Thoracic aorta (tissue), 2 donors: ENCODE measurements around the gene DUT. TPM values are rescaled to one million over a fixed set of nuclear protein-coding genes. Genes with fewer than 3 reads are reported as not detected.
A peak's percentile ranks its signal among the peaks of the same experiment; 100 is the strongest.

Source experiments
- ATAC-seq: fragments of 150-250 bp; one replicate; pipeline ENCODE4 v1.8.0; 2017; ENCODE audit warnings: low read depth; ENCODE audit not compliant: insufficient number of reproducible peaks, low FRiP score
- DNase-seq: peaks from one replicate; pipeline ENCODE4 v3.0.0-alpha.2; 2020; ENCODE audit warnings: low spot score
- H3K27ac ChIP-seq, 2 donors: fragments of 200-600 bp; sonication (generic); 1 replicate in 1 of 2; 2 replicates in 1 of 2; pipeline ENCODE4 v1.5.1; 2016; ENCODE audit warnings: mild to moderate bottlenecking in 2 of 2, moderate library complexity in 2 of 2
- H3K27me3 ChIP-seq: fragments of 200-600 bp; sonication (generic); replicated peaks from 2 replicates; pipeline ENCODE4 v1.6.0; 2016; ENCODE audit warnings: mild to moderate bottlenecking; ENCODE audit not compliant: insufficient read depth
- H3K36me3 ChIP-seq: fragments of 200-600 bp; sonication (generic); one replicate; pipeline ENCODE4 v1.5.1; 2016
- H3K4me1 ChIP-seq, 2 donors: fragments of 200-600 bp; sonication (generic); 1 replicate in 1 of 2; 2 replicates in 1 of 2; pipeline versions ENCODE4 v1.5.1 to v1.6.0; 2016; ENCODE audit warnings: low read depth in 2 of 2, mild to moderate bottlenecking in 1 of 2; ENCODE audit not compliant: control insufficient read depth in 1 of 2
- H3K4me3 ChIP-seq: fragments of 200-600 bp; sonication (generic); 2 replicates; pipeline ENCODE4 v1.5.1; 2016; ENCODE audit warnings: mild to moderate bottlenecking
- H3K9me3 ChIP-seq: fragments of 200-600 bp; sonication (generic); 2 replicates; pipeline ENCODE4 v1.5.1; 2016
- CTCF ChIP-seq: fragments of 200-600 bp; sonication (generic); IDR thresholded peaks from one replicate; pipeline ENCODE4 v1.5.1; 2019; ENCODE audit warnings: antibody characterized with exemption
- total RNA-seq, 2 donors: library from RNA; depleted of rRNA; stranded (reverse); fragments of >200 nt; gene quantifications; one replicate each; pipeline versions ENCODE4 v1.1.0 to v1.2.3, GENCODE V29; 2016

The DUT gene
- total RNA-seq, 2 donors from 2014 or later: 50.7 to 106 TPM

GRCh38 chr15:48388910-48389309 lies 57.7 kb downstream of the DUT start:
- Histone ChIP-seq H3K4me3 (no peak overlapping the region), H3K27ac (peak overlapping the region; percentile 6 to 31), H3K4me1 (peaks cover 33 to 70% of the 10 kb centered on the region in 2 donors), H3K27me3 (no peaks in the 10 kb centered on the region), H3K9me3 (no peaks in the 10 kb centered on the region), H3K36me3 (no peaks in the 10 kb centered on the region)
- no peak for TF ChIP-seq CTCF
- DNase-seq (no peak), ATAC-seq (no peak)

- TF ChIP-seq CTCF: no peak
- ATAC-seq (no peak), DNase-seq (no peak)
- Histone ChIP-seq H3K4me3 (no peak overlapping the region), H3K27me3 (no peaks in the 10 kb centered on the region), H3K4me1 (peaks cover 33 to 78% of the 10 kb centered on the region in 2 donors), H3K27ac (peak overlapping the region in 1 of 2 donors; percentile 6), H3K9me3 (no peaks in the 10 kb centered on the region), H3K36me3 (no peaks in the 10 kb centered on the region)
Observed at GRCh38 chr15:48389691-48390143, 58.5 kb downstream of the DUT start.

DNA sequence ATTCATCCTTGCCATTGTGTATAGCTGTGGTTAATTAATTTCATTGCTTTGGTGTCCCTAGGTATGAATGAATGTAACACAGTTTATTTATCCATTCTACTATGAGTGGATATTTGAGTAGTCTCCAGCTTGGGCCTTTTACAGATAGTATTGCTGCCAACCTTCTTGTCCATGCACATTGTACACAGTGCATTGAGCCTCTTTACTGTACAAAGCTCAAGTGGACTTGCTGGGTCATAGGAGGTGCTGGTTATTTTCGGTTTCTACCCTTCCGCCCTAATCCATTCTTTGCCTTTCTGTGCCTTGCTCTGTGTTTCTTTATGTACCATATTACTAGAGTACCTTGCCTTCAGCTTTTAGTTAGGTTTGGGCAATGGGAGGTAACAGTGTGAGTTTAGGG lies 60.7 kb downstream of the DUT start:
- no peak for ATAC-seq
- no peak for TF ChIP-seq CTCF
- Histone ChIP-seq H3K4me3 (no peak overlapping the region), H3K27me3 (no peaks in the 10 kb centered on the region), H3K4me1 (peaks cover 39 to 85% of the 10 kb centered on the region in 2 donors), H3K9me3 (no peaks in the 10 kb centered on the region), H3K36me3 (no peaks in the 10 kb centered on the region), H3K27ac (peak overlapping the region; percentile 67 to 80)
- no peak for DNase-seq

DNA sequence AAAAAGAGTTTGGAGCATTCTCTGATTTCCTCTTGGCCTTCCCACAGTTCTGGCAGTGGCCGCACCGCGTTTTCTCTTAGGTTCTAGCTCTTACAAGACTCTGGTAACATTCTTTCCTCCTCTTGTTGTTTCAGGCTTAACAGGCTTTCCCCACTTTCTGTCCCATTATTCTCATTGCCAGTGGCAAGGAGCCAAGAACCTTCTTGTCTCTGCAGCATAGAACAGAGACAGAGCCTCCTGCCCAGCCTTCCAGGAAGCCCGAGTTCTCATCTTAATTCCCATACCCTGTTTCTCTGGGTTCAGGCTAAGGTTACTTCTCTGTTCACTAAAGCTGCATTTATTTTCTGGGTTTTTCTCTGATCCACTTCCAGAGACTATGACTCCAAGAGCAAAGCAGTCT lies 61.1 kb downstream of the DUT start:
- Histone ChIP-seq H3K4me1 (peaks cover 39 to 85% of the 10 kb centered on the region in 2 donors), H3K4me3 (no peak overlapping the region), H3K36me3 (no peaks in the 10 kb centered on the region), H3K9me3 (no peaks in the 10 kb centered on the region), H3K27me3 (no peaks in the 10 kb centered on the region), H3K27ac (peak overlapping the region; percentile 67 to 80)
- ATAC-seq (no peak), DNase-seq (no peak)
- TF ChIP-seq CTCF: no peak

Other genes with a start within 250 kb of the DUT start
- not detected for gene SLC24A5, start 210.4 kb upstream of the DUT start, total RNA-seq
- 100 to 1,000 TPM in 1 of 2 donors, 10 to 100 TPM in 1; 63.5 to 168 TPM for gene MYEF2, start 153.1 kb upstream of the DUT start, total RNA-seq
- gene CTXN2, start 139.8 kb upstream of the DUT start, total RNA-seq: not detected
- under 1 TPM; 0.68 to 0.85 TPM for gene SLC12A1, start 125.1 kb upstream of the DUT start, total RNA-seq